HG02642 (cell line): ENCODE measurements around the gene GBE1.
"Not testable (repeated sequence)": the region's sequence is repeated elsewhere in the genome, so short reads cannot be mapped to it uniquely, and the experiment has no call there.

Experiments
- ATAC-seq: cut with Tn5 transposase; IDR thresholded peaks from one replicate; pipeline ENCODE4 v1.9.1; 2021; ENCODE audit warnings: mild to moderate bottlenecking; ENCODE audit not compliant: unreplicated experiment, poor library complexity

The GBE1 gene

GRCh38 chr3:81760924-81761903 lies at the start of gene GBE1:
TSS of gene GBE1 (minus strand) at chr3:81761645. CDS start at chr3:81761517, 128 bp downstream.
- ATAC-seq, result peak; percentile 90

- no peak for ATAC-seq
Observed at GRCh38 chr3:81808900-81809299, 47.5 kb upstream of the GBE1 start.

DNA sequence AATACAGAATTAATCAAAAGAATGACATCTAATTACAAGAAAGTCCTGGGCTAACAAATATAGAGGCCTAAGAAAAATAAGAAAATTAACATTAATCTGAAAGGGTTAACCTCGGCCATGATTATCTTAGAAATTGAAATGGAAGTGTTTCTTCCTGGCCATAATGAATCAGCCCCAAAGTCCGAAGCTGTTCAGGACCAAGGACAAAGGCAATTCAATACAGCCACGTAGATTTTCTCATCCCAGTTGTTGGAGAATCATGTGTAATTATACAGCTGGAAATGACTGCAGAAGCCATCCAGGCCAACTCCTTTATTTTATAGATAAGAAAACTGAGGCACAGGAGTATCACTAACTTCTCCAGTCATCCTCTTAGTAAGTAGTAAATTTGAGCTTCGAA lies 38.0 kb upstream of the GBE1 start:
- ATAC-seq, result no peak

- ATAC-seq, result peak; percentile 49
Observed at GRCh38 chr3:81793410-81793809, 32.0 kb upstream of the GBE1 start.

DNA sequence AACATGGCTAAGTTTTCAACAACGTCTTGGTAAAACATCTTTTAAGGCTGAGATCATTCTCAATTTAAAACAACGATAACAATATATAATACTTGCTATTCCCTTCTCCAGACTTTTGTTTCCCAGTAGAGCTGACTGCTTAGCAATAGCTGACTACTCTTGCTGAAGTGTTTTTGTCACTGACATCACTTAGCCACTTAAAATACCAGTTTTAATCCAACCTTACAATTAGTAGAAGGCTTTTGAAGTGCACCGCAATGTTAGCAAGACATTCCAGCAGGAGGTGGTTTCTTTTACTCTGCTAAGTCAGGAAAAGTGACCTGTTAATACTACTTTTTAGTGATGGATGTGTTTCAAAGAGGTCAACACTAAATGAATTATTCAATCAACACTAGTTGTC lies 28.7 kb upstream of the GBE1 start:
- ATAC-seq, result no peak

GRCh38 chr3:81789691-81790090 lies 28.2 kb upstream of the GBE1 start:
- ATAC-seq, result no peak

DNA sequence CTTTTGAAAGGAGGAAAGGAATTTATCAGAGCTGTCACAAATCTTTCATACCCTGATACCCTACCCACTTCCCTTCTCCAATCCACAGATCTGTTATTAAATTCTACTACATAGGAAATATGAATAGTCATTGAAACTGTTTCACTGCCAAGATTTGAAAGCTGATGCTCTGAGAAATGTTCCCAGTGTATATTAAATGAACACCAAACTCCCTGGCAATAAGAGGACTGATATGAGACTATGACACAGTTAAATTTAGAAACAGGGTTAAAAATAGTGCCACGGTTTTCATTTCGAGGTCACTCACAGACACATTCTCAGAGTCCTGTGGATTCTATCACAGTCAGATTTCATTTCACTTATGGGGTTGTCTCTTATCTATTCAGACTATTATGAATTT lies 27.2 kb upstream of the GBE1 start:
- peak; percentile 82 for ATAC-seq

GRCh38 chr3:81788044-81788443 lies 26.6 kb upstream of the GBE1 start:
- ATAC-seq, result peak; percentile 22

DNA sequence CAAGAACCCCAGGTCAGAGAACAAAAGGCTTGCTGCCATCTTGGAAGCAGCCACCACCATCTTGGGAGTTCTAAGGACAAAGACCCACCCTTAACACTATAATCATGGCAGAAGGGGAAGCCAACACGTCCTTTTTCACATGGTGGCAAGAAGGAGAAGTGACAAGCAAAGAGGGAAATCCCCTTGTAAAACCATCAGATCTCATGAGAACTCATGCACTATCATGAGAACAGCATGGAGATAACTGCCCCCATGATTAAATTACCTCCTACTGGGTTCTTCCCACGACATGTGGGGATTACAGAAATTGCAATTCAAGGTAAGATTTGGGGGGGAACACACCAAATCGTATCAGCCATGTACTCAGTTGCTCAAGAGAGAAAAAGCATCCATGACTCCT lies 21.1 kb upstream of the GBE1 start:
- peak; percentile 46 for ATAC-seq

DNA sequence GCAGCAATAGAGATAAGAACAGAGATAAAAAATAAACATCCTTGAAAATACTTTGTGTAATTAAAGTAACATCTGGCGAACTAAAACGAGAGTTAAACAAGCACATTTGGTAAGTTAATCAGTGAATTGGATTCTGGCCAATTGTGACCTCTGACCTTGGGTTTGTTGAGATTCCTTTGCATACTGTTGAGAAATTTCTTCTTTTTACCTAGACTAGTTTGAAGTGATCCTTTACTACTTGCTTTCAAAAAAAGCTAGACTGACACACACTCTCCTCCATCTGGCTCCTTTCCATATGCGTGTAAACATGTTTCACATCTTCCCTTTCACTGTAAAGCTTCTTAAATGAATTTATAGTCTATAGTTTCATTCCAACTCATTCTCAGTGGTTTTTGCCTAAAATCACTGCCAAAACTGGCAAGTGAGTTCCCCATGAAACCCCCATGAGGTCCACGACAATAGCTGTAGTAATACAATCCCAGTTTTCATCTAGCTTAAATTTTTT lies 17.3 kb upstream of the GBE1 start:
- ATAC-seq, result peak; percentile 72

- ATAC-seq, result peak; percentile 44
Observed at GRCh38 chr3:81776643-81777042, 15.2 kb upstream of the GBE1 start.

DNA sequence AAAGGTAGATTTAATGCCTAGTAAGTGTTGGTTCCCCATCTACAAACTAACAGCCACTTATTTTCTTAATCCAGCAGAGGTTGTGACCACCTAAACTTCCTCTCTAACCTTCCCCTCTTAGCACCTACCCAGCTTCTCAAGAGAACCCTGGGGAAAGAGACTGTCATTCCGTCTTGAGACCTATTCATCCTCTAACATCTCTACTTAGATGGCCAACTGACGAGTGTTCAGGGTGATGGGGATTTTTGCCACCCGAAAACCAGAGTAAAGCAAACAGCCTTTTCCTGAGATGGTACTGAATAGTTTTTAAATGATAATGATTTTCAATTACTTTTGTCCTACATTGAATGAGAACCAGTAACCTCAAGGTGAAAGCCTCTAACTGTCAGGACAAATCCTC lies 9.3 kb upstream of the GBE1 start:
- ATAC-seq, result no peak

DNA sequence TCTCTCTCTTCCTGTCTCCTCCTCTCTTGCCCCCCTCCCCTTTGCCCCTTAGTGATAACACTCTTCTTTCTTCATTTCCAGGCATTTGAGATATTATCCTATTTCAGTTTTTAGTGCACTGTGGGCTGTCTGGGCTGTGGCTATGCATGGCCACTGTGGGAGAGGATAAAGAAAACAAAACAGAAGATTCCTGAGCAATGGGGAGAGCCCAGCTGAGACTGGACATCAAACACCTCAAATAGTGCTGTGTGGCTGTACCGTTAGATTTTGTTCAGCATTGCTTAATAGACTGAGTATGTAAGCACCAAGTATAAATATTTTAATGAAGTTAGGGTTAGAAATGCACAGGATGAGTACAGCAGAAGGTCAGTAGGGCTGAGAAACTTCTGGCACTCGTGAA lies 7.9 kb upstream of the GBE1 start:
- ATAC-seq, result no peak

DNA sequence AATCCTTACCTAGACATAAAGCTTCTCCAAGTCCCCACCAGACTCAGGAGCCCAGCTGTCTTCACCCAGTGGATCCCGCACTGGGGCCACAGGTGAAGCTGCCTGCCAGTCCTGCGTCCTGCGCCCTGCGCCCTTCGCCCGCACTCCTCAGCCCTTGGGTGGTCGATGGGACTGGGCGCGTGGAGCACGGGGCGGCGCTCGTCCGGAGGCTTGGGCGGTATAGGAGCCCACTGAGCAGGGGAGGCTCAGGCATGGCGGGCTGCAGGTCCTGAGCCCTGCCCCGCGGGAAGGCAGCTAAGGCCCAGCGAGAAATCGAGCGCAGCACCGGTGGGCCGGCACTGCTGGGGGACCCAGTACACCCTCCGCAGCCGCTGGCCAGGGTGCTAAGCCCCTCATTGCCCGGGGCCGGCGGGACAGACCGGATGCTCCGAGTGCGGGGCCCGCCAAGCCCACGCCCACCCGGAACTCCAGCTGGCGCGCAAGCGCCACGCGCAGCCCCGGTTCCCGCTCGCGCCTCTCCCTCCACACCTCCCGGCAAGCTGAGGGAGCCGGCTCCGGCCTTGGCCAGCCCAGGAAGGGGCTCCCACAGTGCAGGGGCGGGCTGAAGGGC lies 5.9 kb upstream of the GBE1 start:
- not testable (repeated sequence) for ATAC-seq

DNA sequence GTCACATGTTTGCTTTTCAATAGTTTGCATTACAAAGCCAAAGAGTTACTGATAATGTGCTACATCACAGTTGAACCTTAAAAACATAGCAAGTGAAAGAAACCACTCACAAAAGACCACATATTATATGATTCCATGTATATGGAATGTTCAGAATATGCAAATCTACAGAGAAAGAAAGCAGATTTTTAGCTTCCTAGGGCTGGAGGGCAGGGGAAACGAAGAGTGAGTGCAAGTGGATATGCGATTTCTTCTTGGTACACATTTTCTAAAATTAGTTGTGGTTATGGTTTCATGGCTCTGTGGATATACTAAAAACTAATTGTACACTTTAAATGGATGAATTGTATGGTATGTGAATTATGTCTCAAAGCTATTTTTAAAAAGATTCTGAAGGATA lies 4.0 kb upstream of the GBE1 start:
- ATAC-seq, result no peak

GRCh38 chr3:81764665-81765064 lies 3.2 kb upstream of the GBE1 start:
- no peak for ATAC-seq

DNA sequence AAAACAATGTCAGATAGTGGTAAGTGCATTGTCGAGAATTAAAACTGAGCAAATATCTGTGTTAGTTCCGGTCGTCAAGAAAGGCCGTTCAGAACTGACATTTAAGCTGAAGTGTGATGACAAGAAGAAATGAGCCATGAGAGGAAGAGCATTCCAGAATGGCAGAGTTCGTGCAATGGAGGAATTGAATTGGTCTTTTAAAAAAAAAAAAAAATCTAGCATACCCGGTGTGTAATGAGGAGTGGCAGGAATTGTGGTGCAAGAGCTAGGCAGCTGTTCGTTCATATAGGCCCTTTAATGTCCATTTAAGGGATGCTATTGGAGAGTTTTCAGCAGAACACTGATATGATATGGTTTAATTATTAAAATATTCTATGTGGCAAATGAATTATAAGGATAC lies 2.6 kb upstream of the GBE1 start:
- ATAC-seq, result no peak

DNA sequence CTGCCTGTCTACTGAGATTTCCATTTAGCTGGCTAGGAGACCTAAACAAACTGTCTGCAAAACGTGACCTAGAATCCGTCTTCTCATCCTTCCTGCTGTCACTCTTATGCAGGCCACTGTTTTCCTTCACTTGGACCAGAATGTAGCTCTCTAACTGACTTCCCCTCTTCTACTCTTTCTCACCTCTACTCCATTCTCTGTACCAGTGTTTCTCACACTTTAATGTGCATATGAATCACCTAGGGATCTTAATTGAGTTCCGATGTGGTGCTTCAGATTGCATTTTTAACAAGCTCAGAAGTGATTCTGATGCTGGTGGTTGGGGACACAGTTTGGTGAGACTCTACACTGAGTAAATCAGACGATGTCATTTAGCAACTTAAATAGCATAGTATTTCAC lies 1.6 kb upstream of the GBE1 start:
- no peak for ATAC-seq

DNA sequence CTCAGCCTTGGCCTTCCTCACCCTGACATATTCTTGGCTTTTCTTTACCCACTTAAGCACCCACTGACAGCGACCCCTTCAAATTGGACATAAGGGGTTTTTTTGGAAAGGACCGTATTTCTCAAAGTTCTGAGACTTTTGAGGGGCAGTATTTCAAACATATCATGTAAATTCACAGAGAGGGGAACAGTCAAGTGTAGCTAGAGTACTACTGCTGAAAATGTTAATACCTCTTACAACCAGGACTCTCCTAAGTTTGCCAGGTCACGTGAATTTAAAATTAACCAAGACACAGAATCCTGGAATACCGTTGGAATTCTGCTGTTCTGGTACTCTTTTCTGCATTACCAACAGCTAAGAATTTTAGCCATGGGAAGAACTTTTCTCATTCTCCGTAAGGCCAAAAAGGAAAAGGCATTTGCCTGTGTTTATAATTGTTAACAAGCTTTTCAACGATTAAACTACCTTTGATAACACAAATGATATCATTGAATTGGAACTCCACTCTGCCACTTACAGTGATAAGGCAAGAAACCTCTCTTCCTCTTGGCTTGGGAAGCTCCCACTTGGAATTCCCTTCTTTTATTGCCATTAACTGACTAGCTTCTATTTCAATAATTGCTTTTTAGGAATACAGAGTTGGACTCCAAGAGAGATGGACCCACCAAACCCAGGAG lies 597 bp upstream of the GBE1 start:
- no peak for ATAC-seq

GRCh38 chr3:81760215-81760614 lies 1.2 kb downstream of the GBE1 start:
- ATAC-seq, result no peak

DNA sequence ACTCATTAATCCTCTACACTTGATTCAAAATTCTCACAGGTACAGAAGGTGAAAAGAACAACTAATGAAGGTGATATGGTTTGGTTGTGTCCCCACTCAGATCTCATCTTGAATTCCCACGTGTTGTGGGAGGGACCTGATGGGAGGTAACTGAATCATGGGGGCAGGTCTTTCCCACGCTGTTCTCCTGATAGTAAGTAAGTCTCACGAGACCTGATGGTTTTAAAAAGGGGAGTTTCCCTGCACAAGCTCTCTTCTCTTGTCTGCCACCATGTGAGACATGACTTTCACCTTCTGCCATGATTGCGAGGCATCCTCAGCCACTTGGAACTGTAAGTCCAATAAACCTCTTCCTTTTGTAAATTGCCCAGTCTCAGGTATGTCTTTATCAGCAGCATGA lies 2.7 kb downstream of the GBE1 start:
- ATAC-seq, result not testable (repeated sequence)
